IPS DF 4.7 (cell line): ENCODE data around the gene CPAMD8.

ENCODE experiments used
- DNase-seq: peaks from one replicate; pipeline ENCODE4 v3.0.0-alpha.2; 2013; ENCODE audit warnings: low spot score; ENCODE audit errors: extremely low read depth

The CPAMD8 gene

GRCh38 chr19:16847430-16847829 is 179.2 kb downstream of the CPAMD8 start:
- DNase-seq, result no peak

- no peak for DNase-seq
Observed at GRCh38 chr19:16846901-16847300, 179.7 kb downstream of the CPAMD8 start.
